ENCODE data around the gene MAP7D2. TPM values are rescaled to one million over a fixed set of nuclear protein-coding genes. Genes with fewer than 3 reads are reported as not detected.
A peak's percentile ranks its signal among the peaks of the same experiment; 100 is the strongest.

MAP7D2 gene
- total and polyA plus RNA-seq, 11 donors, result 0.11 to 0.76 (median 0.48) TPM

DNA sequence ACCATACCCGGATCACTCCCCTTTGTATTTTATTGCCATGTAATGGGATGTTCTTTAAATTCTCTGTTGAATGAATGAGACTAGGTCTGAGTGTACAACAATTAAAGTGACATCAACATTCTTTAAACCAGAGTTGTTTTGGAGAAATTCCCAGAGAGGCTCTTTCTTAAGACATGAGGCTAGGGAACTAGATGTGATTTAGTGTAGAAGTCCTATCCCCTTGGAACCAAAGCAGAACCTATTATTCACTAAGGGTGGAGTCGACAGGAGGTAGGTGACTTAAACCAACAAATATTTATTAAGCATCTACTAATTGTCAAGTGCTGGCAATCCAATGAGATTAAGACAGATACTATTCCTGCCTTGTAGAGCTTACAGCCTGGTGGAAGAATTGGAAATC is 23.3 kb upstream of the MAP7D2 start:
- intact Hi-C loops (cut with DNase I), result loop anchor here in 2 of 10 donors (10.0 kb wide), 3 partner anchors 125 to 305 kb away; partner anchors contain the start of gene RPS6KA3 (in 1 of the 2)
- ATAC-seq (no peak), DNase-seq (no peak)
- H3K36me3 ChIP-seq, result peaks cover 0 to 42% (median 35%) of the 10 kb centered on the region in 9 donors
- peak overlapping the region in 10 of 12 donors; percentile 72 to 95 (median 84) for H3K4me3 ChIP-seq
- WGBS, 4 donors, result 57 to 78% (median 66%) methylated on average over 2 of the region's 2 CpGs
- H3K27me3 ChIP-seq, result no peaks in the 10 kb centered on the region
- H3K9me3 ChIP-seq, result no peaks in the 10 kb centered on the region
- no peak for TF ChIP-seq POLR2A (IDR thresholded peaks at IDR 0.05)
- TF ChIP-seq, protein P1, sequence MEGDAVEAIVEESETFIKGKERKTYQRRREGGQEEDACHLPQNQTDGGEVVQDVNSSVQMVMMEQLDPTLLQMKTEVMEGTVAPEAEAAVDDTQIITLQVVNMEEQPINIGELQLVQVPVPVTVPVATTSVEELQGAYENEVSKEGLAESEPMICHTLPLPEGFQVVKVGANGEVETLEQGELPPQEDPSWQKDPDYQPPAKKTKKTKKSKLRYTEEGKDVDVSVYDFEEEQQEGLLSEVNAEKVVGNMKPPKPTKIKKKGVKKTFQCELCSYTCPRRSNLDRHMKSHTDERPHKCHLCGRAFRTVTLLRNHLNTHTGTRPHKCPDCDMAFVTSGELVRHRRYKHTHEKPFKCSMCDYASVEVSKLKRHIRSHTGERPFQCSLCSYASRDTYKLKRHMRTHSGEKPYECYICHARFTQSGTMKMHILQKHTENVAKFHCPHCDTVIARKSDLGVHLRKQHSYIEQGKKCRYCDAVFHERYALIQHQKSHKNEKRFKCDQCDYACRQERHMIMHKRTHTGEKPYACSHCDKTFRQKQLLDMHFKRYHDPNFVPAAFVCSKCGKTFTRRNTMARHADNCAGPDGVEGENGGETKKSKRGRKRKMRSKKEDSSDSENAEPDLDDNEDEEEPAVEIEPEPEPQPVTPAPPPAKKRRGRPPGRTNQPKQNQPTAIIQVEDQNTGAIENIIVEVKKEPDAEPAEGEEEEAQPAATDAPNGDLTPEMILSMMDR (IDR thresholded peaks at IDR 0.05), result no peak
- peaks cover 3 to 43% (median 16%) of the 10 kb centered on the region in 12 donors for H3K4me1 ChIP-seq
- H3K27ac ChIP-seq, result peak overlapping the region in 2 of 12 donors; percentile 85 to 89

- Histone ChIP-seq H3K27ac (no peak overlapping the region), H3K9me3 (no peaks in the 10 kb centered on the region), H3K4me1 (peaks cover 3 to 36% (median 15%) of the 10 kb centered on the region in 12 donors), H3K4me3 (no peak overlapping the region), H3K27me3 (no peaks in the 10 kb centered on the region), H3K36me3 (peaks cover 0 to 82% (median 75%) of the 10 kb centered on the region in 9 donors)
- TF ChIP-seq POLR2A (IDR thresholded peaks at IDR 0.05), result no peak
- intact Hi-C loops (cut with DNase I), result loop anchor here in 1 of 10 donors (10.0 kb wide), 1 partner anchor 231 kb away; no protein-coding TSS in a partner anchor
- 80 to 85% (median 85%) methylated on average over 5 of the region's 5 CpGs for WGBS, 4 donors
- DNase-seq, result no peak
- ATAC-seq, result no peak
Observed at GRCh38 chrX:20135944-20136343, 19.2 kb upstream of the MAP7D2 start.

DNA sequence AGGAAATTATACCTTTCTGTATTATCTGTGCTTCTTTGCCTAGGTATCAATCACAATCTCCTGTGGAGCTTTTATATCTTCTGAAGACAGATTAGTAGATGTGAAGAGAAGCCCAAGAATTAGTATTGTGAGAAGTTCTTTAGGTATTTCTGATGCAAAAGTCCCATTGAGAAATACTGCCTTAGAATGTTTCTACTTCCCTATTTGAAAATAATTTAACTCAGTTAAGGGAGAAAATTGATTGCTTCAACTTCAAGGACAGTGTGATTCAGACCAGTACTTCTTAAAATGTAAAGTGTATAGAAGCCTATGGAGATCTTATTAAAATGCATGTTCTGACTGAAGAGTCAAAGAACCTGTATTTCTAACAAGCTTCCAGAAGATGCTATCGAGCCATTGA is 16.0 kb upstream of the MAP7D2 start:
- Histone ChIP-seq H3K27me3 (no peaks in the 10 kb centered on the region), H3K36me3 (peaks cover 0 to 96% (median 90%) of the 10 kb centered on the region in 9 donors), H3K4me3 (no peak overlapping the region), H3K27ac (no peak overlapping the region), H3K9me3 (no peaks in the 10 kb centered on the region), H3K4me1 (peaks cover 0 to 15% (median 0%) of the 10 kb centered on the region in 12 donors)
- 79 to 96% (median 84%) methylated on average over 1 of the region's 1 CpG for WGBS, 4 donors
- intact Hi-C loops (cut with DNase I), result loop anchor here in 1 of 10 donors (10.0 kb wide), 1 partner anchor 228 kb away; no protein-coding TSS in a partner anchor
- ATAC-seq, result no peak
- DNase-seq, result no peak
- TF ChIP-seq, protein P1 (IDR thresholded peaks at IDR 0.05), result no peak
- TF ChIP-seq POLR2A (IDR thresholded peaks at IDR 0.05), result no peak

DNA sequence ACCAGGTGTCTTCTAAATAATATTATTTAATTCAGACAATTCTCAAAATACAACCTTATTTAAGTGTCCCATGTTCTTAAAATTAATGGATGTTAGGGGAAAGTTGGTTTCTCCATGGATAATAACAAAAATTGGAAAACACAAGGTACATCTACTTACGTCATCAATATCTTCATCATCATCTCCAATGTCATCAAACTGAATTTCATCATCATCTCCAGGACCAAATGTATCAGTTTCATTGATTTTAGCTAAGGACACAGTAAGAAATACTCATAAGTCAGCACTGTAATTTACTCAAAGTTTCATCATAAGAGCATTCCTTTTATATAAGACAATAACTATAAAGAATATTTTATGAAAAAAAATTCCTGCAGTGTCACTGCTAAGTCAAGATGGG is 13.7 kb upstream of the MAP7D2 start:
- WGBS, 4 donors, result 89 to 94% (median 93%) methylated on average over 1 of the region's 1 CpG
- no peaks in the 10 kb centered on the region for H3K27me3 ChIP-seq
- ATAC-seq (no peak), DNase-seq (no peak)
- H3K36me3 ChIP-seq, result peaks cover 0 to 74% (median 69%) of the 10 kb centered on the region in 9 donors
- intact Hi-C loops (cut with DNase I), result loop anchor here in 1 of 10 donors (10.0 kb wide), 1 partner anchor 226 kb away; no protein-coding TSS in a partner anchor
- peaks cover 0 to 9% (median 0%) of the 10 kb centered on the region in 12 donors for H3K4me1 ChIP-seq
- H3K27ac ChIP-seq, result no peak overlapping the region
- no peaks in the 10 kb centered on the region for H3K9me3 ChIP-seq
- no peak overlapping the region for H3K4me3 ChIP-seq
- TF ChIP-seq POLR2A (IDR thresholded peaks at IDR 0.05), result no peak
- TF ChIP-seq, protein P1 (IDR thresholded peaks at IDR 0.05), result no peak
